ENCODE data around the gene LAMC1. TPM values are rescaled to one million over a fixed set of nuclear protein-coding genes. Genes with fewer than 3 reads are reported as not detected.

Gene LAMC1
- total RNA-seq, 4 donors from 2014 or later, result 76.9 to 159 (median 81.0) TPM

- intact Hi-C loops (cut with DNase I; ENCODE audit: low total_unique reads), result no loop called here
- 86 to 93% methylated on average over 1 of the region's 1 CpG for WGBS, 2 donors
- TF ChIP-seq POLR2A (IDR thresholded peaks at IDR 0.05), result no peak
- TF ChIP-seq, protein P1, sequence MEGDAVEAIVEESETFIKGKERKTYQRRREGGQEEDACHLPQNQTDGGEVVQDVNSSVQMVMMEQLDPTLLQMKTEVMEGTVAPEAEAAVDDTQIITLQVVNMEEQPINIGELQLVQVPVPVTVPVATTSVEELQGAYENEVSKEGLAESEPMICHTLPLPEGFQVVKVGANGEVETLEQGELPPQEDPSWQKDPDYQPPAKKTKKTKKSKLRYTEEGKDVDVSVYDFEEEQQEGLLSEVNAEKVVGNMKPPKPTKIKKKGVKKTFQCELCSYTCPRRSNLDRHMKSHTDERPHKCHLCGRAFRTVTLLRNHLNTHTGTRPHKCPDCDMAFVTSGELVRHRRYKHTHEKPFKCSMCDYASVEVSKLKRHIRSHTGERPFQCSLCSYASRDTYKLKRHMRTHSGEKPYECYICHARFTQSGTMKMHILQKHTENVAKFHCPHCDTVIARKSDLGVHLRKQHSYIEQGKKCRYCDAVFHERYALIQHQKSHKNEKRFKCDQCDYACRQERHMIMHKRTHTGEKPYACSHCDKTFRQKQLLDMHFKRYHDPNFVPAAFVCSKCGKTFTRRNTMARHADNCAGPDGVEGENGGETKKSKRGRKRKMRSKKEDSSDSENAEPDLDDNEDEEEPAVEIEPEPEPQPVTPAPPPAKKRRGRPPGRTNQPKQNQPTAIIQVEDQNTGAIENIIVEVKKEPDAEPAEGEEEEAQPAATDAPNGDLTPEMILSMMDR (IDR thresholded peaks at IDR 0.05), result no peak
- H3K4me3 ChIP-seq (ENCODE audit: low read depth, poor library complexity, severe bottlenecking), result no peak overlapping the region
- no peak for DNase-seq (ENCODE audit: low spot score in 2 of 2)
Observed at GRCh38 chr1:183082650-183083049, 59.4 kb downstream of the LAMC1 start.

- H3K4me3 ChIP-seq (ENCODE audit: low read depth, poor library complexity, severe bottlenecking), result no peak overlapping the region
- no peak for DNase-seq (ENCODE audit: low spot score in 2 of 2)
- 77 to 79% methylated on average over 2 of the region's 2 CpGs for WGBS, 2 donors
- TF ChIP-seq POLR2A (IDR thresholded peaks at IDR 0.05), result no peak
- TF ChIP-seq, protein P1 (IDR thresholded peaks at IDR 0.05), result no peak
- intact Hi-C loops (cut with DNase I; ENCODE audit: low total_unique reads), result no loop called here
Observed at GRCh38 chr1:183087001-183087400, 63.8 kb downstream of the LAMC1 start.

DNA sequence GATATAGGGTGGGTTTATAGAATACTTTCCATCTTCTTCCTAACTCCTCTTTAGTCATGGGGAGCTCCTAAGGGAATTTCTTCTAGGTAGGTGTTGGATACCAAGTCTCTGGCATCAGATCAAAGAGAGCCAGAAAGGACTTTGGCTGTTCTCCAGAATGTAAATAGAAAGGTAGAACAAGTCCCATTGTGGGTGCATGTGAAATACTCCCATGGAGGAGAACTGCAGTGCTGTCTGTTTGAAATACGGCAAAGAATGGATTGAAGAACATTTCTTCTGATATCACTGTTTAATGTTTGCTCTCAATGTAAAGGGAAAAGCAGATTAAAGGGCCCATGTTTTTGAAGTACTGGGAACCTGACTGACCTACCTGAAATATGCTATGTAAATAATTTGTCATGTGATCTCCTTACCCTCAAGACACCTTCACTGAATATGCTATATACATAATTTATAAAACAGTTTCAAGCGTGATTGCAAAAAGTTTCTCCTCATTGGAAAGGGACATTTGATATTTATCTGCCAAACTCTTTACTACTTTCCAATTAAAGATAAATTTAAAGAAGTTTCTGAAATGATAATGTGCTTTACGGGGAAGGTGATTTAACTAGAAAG lies 65.9 kb downstream of the LAMC1 start:
- no peak for TF ChIP-seq POLR2A (IDR thresholded peaks at IDR 0.05)
- TF ChIP-seq, protein P1 (IDR thresholded peaks at IDR 0.05), result no peak
- WGBS, 2 donors, result 89 to 92% methylated on average over 3 of the region's 3 CpGs
- no peak overlapping the region for H3K4me3 ChIP-seq (ENCODE audit: low read depth, poor library complexity, severe bottlenecking)
- DNase-seq (ENCODE audit: low spot score in 2 of 2), result no peak
- intact Hi-C loops (cut with DNase I; ENCODE audit: low total_unique reads), result no loop called here

DNA sequence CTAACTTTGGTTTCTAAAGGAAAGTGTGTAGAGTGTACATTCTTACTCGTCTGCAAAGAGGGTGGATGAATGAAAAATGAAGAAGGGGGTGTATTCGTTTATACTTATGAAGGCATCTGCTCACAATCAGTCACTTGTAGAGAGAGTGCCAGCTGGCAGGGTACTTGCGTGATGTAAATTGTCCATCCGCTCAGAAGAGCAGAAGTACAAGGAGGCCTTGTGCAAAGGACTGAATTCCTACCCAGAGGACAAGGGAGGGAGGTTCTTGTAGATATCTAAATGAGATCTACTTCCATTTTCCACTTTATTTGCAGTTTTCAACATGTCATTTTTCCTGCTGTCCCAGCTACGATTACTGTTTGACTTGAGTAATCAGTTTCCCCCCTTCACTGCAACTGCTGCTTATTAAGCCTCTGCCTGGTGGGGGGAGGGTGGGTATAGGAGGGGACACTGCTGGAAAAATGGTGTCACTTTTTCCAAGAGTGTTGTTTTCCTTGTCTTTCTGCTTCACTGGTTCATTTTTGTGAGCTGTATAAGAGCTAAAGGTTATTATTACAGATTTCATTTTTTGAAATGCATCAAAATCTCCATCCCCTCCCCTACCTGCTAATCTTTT lies 67.3 kb downstream of the LAMC1 start:
- WGBS, 2 donors, result 34 to 46% methylated on average over 5 of the region's 5 CpGs
- H3K4me3 ChIP-seq (ENCODE audit: low read depth, poor library complexity, severe bottlenecking), result no peak overlapping the region
- intact Hi-C loops (cut with DNase I; ENCODE audit: low total_unique reads), result no loop called here
- peak in 1 of 2 donors; percentile 47 for DNase-seq (ENCODE audit: low spot score in 2 of 2)
- no peak for TF ChIP-seq POLR2A (IDR thresholded peaks at IDR 0.05)
- TF ChIP-seq, protein P1 (IDR thresholded peaks at IDR 0.05), result no peak

- TF ChIP-seq POLR2A (IDR thresholded peaks at IDR 0.05), result no peak
- TF ChIP-seq, protein P1 (IDR thresholded peaks at IDR 0.05), result no peak
- no peak overlapping the region for H3K4me3 ChIP-seq (ENCODE audit: low read depth, poor library complexity, severe bottlenecking)
- WGBS, 2 donors, result 67 to 83% methylated on average over 2 of the region's 2 CpGs
- intact Hi-C loops (cut with DNase I; ENCODE audit: low total_unique reads), result no loop called here
- no peak for DNase-seq (ENCODE audit: low spot score in 2 of 2)
Observed at GRCh38 chr1:183091181-183091580, 68.0 kb downstream of the LAMC1 start.

All from lower leg skin (tissue), 4 donors.